ENCODE data around the gene AGMAT. TPM values are rescaled to one million over a fixed set of nuclear protein-coding genes. Genes with fewer than 3 reads are reported as not detected.

AGMAT gene
- total and polyA plus RNA-seq, 2 of the 8 experiments (the other 6 are each of a cell fraction or from before 2014, with no cell fraction given), result 3.7 to 5.8 TPM

DNA sequence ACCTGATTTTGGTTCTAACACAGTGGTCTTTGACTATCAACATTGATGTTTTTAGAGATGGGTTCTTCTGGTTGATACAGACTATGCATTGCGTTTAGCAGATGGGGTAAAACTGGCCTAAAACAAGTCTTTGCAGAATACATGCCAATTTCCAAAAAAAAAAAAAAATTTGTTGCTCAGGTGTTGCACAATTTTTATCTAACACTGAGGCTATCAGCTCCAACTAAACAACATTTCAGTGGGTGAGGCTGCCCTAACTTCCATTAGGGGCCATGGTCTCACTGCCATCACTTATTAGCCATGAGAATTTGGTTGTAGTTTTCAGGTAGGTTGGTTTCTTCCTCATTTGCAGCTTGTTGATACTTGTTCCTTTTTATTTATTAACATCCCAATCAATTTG, 14.0 kb downstream of the AGMAT start (continued):
- TF ChIP-seq, protein P1, sequence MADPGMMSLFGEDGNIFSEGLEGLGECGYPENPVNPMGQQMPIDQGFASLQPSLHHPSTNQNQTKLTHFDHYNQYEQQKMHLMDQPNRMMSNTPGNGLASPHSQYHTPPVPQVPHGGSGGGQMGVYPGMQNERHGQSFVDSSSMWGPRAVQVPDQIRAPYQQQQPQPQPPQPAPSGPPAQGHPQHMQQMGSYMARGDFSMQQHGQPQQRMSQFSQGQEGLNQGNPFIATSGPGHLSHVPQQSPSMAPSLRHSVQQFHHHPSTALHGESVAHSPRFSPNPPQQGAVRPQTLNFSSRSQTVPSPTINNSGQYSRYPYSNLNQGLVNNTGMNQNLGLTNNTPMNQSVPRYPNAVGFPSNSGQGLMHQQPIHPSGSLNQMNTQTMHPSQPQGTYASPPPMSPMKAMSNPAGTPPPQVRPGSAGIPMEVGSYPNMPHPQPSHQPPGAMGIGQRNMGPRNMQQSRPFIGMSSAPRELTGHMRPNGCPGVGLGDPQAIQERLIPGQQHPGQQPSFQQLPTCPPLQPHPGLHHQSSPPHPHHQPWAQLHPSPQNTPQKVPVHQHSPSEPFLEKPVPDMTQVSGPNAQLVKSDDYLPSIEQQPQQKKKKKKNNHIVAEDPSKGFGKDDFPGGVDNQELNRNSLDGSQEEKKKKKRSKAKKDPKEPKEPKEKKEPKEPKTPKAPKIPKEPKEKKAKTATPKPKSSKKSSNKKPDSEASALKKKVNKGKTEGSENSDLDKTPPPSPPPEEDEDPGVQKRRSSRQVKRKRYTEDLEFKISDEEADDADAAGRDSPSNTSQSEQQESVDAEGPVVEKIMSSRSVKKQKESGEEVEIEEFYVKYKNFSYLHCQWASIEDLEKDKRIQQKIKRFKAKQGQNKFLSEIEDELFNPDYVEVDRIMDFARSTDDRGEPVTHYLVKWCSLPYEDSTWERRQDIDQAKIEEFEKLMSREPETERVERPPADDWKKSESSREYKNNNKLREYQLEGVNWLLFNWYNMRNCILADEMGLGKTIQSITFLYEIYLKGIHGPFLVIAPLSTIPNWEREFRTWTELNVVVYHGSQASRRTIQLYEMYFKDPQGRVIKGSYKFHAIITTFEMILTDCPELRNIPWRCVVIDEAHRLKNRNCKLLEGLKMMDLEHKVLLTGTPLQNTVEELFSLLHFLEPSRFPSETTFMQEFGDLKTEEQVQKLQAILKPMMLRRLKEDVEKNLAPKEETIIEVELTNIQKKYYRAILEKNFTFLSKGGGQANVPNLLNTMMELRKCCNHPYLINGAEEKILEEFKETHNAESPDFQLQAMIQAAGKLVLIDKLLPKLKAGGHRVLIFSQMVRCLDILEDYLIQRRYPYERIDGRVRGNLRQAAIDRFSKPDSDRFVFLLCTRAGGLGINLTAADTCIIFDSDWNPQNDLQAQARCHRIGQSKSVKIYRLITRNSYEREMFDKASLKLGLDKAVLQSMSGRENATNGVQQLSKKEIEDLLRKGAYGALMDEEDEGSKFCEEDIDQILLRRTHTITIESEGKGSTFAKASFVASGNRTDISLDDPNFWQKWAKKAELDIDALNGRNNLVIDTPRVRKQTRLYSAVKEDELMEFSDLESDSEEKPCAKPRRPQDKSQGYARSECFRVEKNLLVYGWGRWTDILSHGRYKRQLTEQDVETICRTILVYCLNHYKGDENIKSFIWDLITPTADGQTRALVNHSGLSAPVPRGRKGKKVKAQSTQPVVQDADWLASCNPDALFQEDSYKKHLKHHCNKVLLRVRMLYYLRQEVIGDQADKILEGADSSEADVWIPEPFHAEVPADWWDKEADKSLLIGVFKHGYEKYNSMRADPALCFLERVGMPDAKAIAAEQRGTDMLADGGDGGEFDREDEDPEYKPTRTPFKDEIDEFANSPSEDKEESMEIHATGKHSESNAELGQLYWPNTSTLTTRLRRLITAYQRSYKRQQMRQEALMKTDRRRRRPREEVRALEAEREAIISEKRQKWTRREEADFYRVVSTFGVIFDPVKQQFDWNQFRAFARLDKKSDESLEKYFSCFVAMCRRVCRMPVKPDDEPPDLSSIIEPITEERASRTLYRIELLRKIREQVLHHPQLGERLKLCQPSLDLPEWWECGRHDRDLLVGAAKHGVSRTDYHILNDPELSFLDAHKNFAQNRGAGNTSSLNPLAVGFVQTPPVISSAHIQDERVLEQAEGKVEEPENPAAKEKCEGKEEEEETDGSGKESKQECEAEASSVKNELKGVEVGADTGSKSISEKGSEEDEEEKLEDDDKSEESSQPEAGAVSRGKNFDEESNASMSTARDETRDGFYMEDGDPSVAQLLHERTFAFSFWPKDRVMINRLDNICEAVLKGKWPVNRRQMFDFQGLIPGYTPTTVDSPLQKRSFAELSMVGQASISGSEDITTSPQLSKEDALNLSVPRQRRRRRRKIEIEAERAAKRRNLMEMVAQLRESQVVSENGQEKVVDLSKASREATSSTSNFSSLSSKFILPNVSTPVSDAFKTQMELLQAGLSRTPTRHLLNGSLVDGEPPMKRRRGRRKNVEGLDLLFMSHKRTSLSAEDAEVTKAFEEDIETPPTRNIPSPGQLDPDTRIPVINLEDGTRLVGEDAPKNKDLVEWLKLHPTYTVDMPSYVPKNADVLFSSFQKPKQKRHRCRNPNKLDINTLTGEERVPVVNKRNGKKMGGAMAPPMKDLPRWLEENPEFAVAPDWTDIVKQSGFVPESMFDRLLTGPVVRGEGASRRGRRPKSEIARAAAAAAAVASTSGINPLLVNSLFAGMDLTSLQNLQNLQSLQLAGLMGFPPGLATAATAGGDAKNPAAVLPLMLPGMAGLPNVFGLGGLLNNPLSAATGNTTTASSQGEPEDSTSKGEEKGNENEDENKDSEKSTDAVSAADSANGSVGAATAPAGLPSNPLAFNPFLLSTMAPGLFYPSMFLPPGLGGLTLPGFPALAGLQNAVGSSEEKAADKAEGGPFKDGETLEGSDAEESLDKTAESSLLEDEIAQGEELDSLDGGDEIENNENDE (IDR thresholded peaks at IDR 0.05; ENCODE audit: insufficient replicate concordance, low read length), result no peak
- TF ChIP-seq JUN (IDR thresholded peaks at IDR 0.05; ENCODE audit: low read depth, low read length), result no peak
- TF ChIP-seq CEBPB (IDR thresholded peaks at IDR 0.05; ENCODE audit: low read depth, low read length), result no peak
- TF ChIP-seq, protein P2, sequence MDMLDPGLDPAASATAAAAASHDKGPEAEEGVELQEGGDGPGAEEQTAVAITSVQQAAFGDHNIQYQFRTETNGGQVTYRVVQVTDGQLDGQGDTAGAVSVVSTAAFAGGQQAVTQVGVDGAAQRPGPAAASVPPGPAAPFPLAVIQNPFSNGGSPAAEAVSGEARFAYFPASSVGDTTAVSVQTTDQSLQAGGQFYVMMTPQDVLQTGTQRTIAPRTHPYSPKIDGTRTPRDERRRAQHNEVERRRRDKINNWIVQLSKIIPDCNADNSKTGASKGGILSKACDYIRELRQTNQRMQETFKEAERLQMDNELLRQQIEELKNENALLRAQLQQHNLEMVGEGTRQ (IDR thresholded peaks at IDR 0.05; ENCODE audit: low read length), result no peak
- TF ChIP-seq ASH2L (IDR thresholded peaks at IDR 0.05; ENCODE audit: low read length), result no peak
- no peak for TF ChIP-seq EZH2 (IDR thresholded peaks at IDR 0.05; ENCODE audit: low read depth, low read length, severe bottlenecking)
